Uterus (tissue), 2 donors: ENCODE results near the gene GPR32.
"Not testable (repeated sequence)": the region's sequence is repeated elsewhere in the genome, so short reads cannot be mapped to it uniquely, and the experiment has no call there.

Experiments used
- CTCF ChIP-seq, 4 experiments: fragments of 200-600 bp in 2 of 4; fragments of 450-650 bp in 2 of 4; sonication (generic) in 2 of 4; IDR thresholded peaks; one replicate each; pipeline ENCODE4 v1.5.1; 2016 to 2019; ENCODE audit warnings: antibody characterized with exemption in 4 of 4, mild to moderate bottlenecking in 2 of 4, moderate library complexity in 1 of 4
- POLR2A ChIP-seq, 2 donors: fragments of 450-650 bp; IDR thresholded peaks; one replicate each; pipeline ENCODE4 v1.6.1; 2016; ENCODE audit warnings: antibody characterized with exemption in 2 of 2, mild to moderate bottlenecking in 1 of 2, moderate library complexity in 1 of 2

- not testable (repeated sequence) for TF ChIP-seq CTCF, POLR2A (IDR thresholded peaks at IDR 0.05)
Observed at GRCh38 chr19:50772912-50773311, 2.6 kb downstream of the GPR32 start.
